SK-N-SH (cell line): Measurements from ENCODE around the gene ADD2.
"Not testable (repeated sequence)": the region's sequence is repeated elsewhere in the genome, so short reads cannot be mapped to it uniquely, and the experiment has no call there.

Source experiments
- EZH2phosphoT487 ChIP-seq: fragments of 200-600 bp; sonication (generic); IDR thresholded peaks from 2 replicates; pipeline ENCODE4 v1.6.1; 2017; ENCODE audit warnings: low read depth, mixed run types, mild to moderate bottlenecking, antibody characterized with exemption, moderate library complexity, borderline replicate concordance
- FOXJ3 ChIP-seq: sonication (generic); formaldehyde crosslinking; IDR thresholded peaks from 2 replicates; pipeline ENCODE4 v1.5.1; 2020; ENCODE audit warnings: mild to moderate bottlenecking, missing genetic modification reagents
- FOXM1 ChIP-seq: IDR thresholded peaks from 2 replicates; pipeline ENCODE4 v1.4.0; 2012; ENCODE audit warnings: low read depth, mild to moderate bottlenecking
- PBX3 ChIP-seq: IDR thresholded peaks from 2 replicates; pipeline ENCODE4; 2012
- POLR2AphosphoS5 ChIP-seq: IDR thresholded peaks from 2 replicates; pipeline ENCODE4 v1.6.1; 2012; ENCODE audit warnings: low read depth, low read length
- RCOR1 ChIP-seq: fragments of 150-350 bp; IDR thresholded peaks from 2 replicates; pipeline ENCODE4 v1.6.1; 2017; ENCODE audit warnings: antibody characterized with exemption, low read length
- REST ChIP-seq: IDR thresholded peaks from 2 replicates; pipeline ENCODE4 v1.6.1; 2012; ENCODE audit warnings: mild to moderate bottlenecking, low read depth, low read length, moderate library complexity
- SIN3A ChIP-seq: IDR thresholded peaks from 2 replicates; pipeline ENCODE4 v1.6.1; 2012; ENCODE audit warnings: low read depth, mild to moderate bottlenecking, low read length, moderate library complexity, borderline replicate concordance
- SMC3 ChIP-seq: IDR thresholded peaks from 2 replicates; pipeline ENCODE4 v1.6.1; 2012; ENCODE audit warnings: low read depth, low read length, improper control_type of control experiment
- TAF1 ChIP-seq: IDR thresholded peaks from 2 replicates; pipeline ENCODE4 v1.6.1; 2012; ENCODE audit warnings: low read depth, mild to moderate bottlenecking, low read length, moderate library complexity, borderline replicate concordance
- TEAD4 ChIP-seq: IDR thresholded peaks from 2 replicates; pipeline ENCODE4 v1.4.0; 2012; ENCODE audit warnings: mild to moderate bottlenecking, borderline replicate concordance; ENCODE audit not compliant: insufficient read depth
- TF ChIP-seq, protein P1 (sequence below): fragments of 200-600 bp; sonication (generic); IDR thresholded peaks from 2 replicates; pipeline ENCODE4 v1.6.1; 2017; ENCODE audit warnings: antibody characterized with exemption, mild to moderate bottlenecking, moderate library complexity
- TF ChIP-seq, protein P2 (sequence below): IDR thresholded peaks from 2 replicates; pipeline ENCODE4 v1.4.0; 2012; ENCODE audit warnings: low read depth

DNA sequence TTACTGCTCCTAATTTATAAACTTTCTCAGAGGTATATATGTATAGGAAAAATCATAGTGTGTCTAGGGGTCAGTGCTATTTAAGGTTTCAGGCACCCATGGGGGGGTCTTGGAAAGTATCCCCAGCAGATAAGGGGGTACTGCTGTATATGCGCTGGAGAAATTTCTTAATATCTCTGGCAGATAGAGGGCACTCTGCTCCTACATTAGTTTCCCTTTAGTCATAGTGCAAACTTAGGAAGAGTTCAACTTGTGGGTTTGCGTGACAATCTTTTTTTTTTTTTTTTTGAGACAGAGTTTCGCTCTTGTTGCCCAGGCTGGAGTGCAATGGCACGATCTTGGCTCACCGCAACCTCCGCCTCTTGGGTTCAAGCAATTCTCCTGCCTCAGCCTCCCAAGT is 112.8 kb downstream of the ADD2 start:
- not testable (repeated sequence) for TF ChIP-seq FOXM1; REST; POLR2AphosphoS5; EZH2phosphoT487; TEAD4; SIN3A; TAF1; FOXJ3 (CRISPR knock-in tag); RCOR1; PBX3
- TF ChIP-seq, protein P1, sequence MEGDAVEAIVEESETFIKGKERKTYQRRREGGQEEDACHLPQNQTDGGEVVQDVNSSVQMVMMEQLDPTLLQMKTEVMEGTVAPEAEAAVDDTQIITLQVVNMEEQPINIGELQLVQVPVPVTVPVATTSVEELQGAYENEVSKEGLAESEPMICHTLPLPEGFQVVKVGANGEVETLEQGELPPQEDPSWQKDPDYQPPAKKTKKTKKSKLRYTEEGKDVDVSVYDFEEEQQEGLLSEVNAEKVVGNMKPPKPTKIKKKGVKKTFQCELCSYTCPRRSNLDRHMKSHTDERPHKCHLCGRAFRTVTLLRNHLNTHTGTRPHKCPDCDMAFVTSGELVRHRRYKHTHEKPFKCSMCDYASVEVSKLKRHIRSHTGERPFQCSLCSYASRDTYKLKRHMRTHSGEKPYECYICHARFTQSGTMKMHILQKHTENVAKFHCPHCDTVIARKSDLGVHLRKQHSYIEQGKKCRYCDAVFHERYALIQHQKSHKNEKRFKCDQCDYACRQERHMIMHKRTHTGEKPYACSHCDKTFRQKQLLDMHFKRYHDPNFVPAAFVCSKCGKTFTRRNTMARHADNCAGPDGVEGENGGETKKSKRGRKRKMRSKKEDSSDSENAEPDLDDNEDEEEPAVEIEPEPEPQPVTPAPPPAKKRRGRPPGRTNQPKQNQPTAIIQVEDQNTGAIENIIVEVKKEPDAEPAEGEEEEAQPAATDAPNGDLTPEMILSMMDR: peak; percentile 62
- TF ChIP-seq, protein P2, sequence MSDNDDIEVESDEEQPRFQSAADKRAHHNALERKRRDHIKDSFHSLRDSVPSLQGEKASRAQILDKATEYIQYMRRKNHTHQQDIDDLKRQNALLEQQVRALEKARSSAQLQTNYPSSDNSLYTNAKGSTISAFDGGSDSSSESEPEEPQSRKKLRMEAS: not testable (repeated sequence)
- TF ChIP-seq SMC3: peak; percentile 52
